Medulla oblongata (tissue), 1 donor: ENCODE results near the gene IPO13.
A peak's percentile ranks its signal among the peaks of the same experiment; 100 is the strongest.

Experiments used
- DNase-seq: peaks from one replicate; pipeline ENCODE4 v3.0.0-alpha.2; 2015; ENCODE audit errors: extremely low spot score

Gene IPO13

GRCh38 chr1:43930168-43930948 is 16.4 kb upstream of the IPO13 start:
- DNase-seq, result no peak

- no peak for DNase-seq
Observed at GRCh38 chr1:43930949-43931275, 15.8 kb upstream of the IPO13 start.

GRCh38 chr1:43931711-43932660 is 14.8 kb upstream of the IPO13 start:
- no peak for DNase-seq

GRCh38 chr1:43932786-43933385 is 13.9 kb upstream of the IPO13 start:
- no peak for DNase-seq

- DNase-seq, result no peak
Observed at GRCh38 chr1:43933386-43934100, 13.2 kb upstream of the IPO13 start, which contains the start of gene ARTN. Gene ARTN, plus strand, starts transcription at chr1:43933801. Its CDS starts 1,856 bp downstream, at chr1:43935657.

GRCh38 chr1:43934101-43934985 is 12.4 kb upstream of the IPO13 start:
- peak; percentile 65 for DNase-seq

GRCh38 chr1:43934986-43935324 is 11.8 kb upstream of the IPO13 start:
- no peak for DNase-seq

- DNase-seq, result no peak
Observed at GRCh38 chr1:43935711-43936427, 10.9 kb upstream of the IPO13 start.

- no peak for DNase-seq
Observed at GRCh38 chr1:43936431-43937151, 10.2 kb upstream of the IPO13 start.

GRCh38 chr1:43937179-43937865 is 9.4 kb upstream of the IPO13 start:
- DNase-seq, result no peak

- DNase-seq, result no peak
Observed at GRCh38 chr1:43938383-43938782, 8.4 kb upstream of the IPO13 start.

- DNase-seq, result peak; percentile 61
Observed at GRCh38 chr1:43938892-43939587, 7.7 kb upstream of the IPO13 start.

GRCh38 chr1:43942411-43942810 is 4.3 kb upstream of the IPO13 start:
- DNase-seq, result no peak

- DNase-seq, result no peak
Observed at GRCh38 chr1:43944860-43945259, 1.9 kb upstream of the IPO13 start.

- DNase-seq, result peak; percentile 48
Observed at GRCh38 chr1:43945674-43946235, 995 bp upstream of the IPO13 start.

- DNase-seq, result no peak
Observed at GRCh38 chr1:43947061-43947873, 517 bp downstream of the IPO13 start.

GRCh38 chr1:43947874-43948437 is 1.2 kb downstream of the IPO13 start:
- peak; percentile 45 for DNase-seq
